Activated CD8-positive, alpha-beta memory T cell treated with anti-CD3 and anti-CD28 coated beads, Interleukin-2, amount 50 U/mL, for 24 hours (primary cell): ENCODE data around the gene SLC25A45.
A peak's percentile ranks its signal among the peaks of the same experiment; 100 is the strongest.

Experiments used
- DNase-seq: peaks from one replicate; pipeline ENCODE4 v3.0.0-alpha.2; 2020; ENCODE audit errors: extremely low read depth

The SLC25A45 gene, protein sequence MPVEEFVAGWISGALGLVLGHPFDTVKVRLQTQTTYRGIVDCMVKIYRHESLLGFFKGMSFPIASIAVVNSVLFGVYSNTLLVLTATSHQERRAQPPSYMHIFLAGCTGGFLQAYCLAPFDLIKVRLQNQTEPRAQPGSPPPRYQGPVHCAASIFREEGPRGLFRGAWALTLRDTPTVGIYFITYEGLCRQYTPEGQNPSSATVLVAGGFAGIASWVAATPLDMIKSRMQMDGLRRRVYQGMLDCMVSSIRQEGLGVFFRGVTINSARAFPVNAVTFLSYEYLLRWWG

DNA sequence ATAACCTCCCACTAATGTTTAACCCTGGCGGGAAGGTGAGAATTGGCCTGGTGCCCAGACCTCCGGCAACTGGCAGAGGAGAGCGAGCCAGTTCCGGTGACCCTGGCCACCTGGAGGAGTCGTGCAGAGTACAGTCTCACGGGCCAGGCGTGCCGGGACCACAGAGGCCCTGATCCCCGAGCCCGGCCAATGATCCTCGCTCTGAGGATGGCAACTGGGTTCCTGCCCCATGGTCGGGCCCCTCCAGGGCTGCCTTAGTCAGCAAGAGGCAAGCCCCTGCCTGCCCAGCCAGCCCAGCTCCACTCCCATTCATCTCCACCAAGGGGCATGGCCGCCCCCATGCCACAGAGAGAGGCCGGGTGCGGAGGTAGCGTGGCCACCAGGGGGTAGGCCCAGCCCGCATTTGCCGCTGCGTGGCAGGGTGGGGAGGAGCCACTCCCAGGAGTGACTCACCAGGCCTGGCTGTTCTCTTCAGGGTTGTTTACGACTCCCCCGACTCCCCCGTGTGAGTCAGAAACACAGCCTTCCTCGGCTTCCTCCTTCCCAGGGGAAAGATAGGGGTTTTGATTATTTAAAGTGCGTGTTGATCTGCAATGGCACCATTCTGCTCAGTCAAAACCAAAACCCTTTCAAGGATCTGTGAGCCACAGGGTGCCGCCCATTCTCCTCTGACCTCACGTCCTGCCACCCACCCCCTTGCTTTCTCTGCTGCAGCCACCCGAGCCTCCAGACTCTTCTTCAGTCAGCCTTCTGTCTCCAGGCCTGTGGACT, at the start of gene SLC25A45:
SLC25A45 (minus strand) TSS at position 614 of the 771 bp plus-strand sequence. CDS start 695 bp downstream, outside the sequence.
- DNase-seq = peak; percentile 86

DNA sequence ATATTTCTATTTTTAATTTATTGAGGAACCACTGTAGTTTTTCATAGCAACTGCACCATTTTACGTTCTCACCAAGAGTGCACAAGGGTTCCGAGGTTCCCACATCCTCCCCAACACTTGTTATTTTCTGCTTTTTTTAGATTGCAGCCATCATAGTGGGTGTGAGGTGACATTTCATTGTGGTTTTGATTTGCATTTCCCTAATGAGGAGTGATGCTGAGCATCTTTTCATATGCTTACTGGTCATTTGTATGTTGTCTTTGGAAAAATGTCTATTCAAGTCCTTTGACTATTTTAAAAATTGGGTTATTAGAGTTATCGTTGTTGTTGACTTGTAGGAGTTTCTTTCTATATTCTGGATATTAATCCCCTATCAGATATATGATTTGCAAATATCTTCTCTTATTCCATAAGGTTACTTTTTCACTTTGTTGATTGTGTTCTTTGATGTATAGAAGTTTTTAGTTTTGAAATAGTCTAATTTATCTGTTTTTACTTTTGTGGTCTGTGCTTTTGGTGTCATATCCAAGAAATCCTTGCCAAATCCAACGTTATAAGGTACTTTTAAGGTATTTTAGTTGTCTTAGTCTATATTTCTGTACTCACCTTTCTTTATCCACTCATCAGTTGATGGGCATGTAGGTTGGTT, 49.1 kb upstream of the SLC25A45 start:
- no peak for DNase-seq

DNA sequence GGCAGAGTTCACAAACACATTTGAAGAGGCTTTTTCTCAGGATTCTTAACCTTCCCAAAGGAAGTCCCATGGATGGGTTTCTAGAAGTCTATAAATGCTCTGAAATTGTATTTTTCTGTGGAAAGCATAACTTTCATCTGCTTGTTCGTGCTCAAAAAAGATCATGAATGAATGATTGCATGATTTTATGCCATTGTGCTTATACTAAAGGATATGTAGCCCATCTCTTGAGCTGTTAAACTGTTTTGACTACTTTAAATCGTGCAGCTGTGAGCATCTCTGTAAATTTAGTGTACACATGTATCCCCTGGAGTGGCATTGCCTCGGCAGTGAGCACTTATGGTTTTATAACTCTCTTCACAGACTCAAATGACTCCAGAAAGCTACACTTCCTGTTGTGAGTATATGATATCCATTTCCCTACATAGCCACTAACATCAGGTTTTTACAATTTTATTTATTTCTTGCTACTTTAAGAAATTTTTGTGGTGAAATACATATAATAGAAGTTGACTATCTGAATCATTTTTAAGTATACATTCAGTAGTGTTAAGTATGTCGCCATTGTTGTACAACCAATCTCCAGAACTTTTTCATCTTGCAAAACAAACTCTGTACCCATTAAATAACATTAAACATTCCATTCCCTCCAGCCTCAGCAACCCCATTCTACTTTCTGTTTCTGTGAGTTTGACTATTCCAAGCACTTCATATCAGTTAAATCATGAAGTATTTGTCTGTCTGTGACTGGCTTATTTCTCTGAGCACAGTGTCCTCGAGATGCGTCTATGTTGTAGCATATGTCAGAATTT, 48.2 kb upstream of the SLC25A45 start:
- no peak for DNase-seq

DNA sequence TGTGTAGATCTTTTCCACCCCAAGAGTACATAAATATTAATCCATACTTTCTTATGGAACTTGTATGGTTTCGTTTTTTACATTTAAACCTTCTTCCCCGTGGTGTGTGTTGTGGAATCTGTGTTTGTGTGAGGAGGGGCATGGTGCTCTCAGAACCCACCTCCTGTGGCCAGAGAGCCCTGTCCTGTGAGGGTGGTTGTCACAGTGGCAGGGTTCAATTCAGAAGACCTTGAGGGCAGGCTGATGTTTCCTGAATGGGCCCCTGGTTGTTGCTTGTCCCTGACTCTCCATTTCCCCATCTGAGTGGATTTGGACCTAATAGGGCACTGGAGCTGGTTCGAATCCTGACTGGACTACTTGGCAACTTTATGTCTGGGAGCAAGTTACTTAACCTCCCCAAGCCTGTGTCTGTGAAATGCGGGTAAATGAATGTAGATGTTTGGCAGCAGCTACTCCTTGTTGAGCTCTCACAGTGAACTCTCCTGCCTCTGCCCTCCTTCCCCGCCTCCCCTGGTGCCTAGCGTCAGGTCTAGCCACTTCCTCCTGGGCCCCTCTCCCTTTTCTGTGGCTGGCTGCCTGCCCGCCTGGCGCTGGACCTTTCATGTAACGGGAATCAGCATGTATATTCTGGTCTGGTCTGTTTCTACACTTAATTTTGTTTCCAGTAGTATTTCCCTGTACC, 47.4 kb upstream of the SLC25A45 start:
- no peak for DNase-seq

DNA sequence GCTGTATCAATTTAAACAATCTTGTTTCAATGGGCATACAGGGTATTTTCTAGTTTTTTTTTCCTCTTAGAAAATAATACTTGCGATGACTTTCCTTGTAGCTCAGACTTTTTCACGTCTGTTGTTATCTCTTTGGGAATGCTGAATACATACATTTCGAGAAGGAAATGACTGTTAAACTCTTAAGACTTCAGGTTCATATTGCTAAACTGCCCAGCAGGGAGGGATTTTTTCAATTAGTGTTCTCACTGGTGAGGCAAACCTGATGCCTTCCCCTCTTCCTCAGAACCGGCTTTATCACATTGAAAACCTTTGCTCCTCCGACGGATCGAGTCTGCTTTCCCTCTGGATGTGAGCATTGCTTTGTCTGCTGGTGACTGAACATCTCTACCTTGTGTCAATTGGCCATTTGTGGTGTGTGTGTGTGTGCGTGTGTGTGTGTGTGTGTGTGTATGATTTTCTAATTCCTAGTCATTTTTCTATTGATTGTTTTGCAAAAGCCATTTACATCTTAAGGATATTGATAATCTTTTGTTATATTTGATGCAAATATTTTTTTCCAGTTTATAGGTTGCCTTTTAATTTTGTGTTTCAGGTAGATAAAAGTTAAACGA, 46.7 kb upstream of the SLC25A45 start:
- no peak for DNase-seq

DNA sequence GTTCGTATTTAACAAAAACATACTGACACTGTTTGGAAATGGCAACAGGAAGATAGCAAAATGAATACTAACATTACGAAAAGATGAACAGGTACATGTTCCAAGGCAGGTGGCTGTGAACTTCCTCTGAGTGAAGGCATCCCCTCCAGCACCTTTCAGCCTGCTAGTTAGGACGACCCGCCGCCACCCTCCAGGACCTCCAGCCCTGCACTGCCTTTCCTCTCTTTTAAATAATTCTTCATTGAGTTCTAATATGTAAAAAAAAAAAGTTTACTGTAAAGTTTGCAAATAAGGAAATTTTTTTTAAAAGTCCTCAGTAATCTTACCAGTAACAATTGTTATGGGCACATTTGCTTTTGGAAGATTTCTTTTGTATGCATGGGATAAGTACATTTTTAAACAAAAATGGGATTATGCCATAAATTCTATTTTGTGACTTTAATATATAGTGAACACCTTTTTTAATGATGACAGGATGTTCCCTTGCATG, 46.2 kb upstream of the SLC25A45 start:
- no peak for DNase-seq

DNA sequence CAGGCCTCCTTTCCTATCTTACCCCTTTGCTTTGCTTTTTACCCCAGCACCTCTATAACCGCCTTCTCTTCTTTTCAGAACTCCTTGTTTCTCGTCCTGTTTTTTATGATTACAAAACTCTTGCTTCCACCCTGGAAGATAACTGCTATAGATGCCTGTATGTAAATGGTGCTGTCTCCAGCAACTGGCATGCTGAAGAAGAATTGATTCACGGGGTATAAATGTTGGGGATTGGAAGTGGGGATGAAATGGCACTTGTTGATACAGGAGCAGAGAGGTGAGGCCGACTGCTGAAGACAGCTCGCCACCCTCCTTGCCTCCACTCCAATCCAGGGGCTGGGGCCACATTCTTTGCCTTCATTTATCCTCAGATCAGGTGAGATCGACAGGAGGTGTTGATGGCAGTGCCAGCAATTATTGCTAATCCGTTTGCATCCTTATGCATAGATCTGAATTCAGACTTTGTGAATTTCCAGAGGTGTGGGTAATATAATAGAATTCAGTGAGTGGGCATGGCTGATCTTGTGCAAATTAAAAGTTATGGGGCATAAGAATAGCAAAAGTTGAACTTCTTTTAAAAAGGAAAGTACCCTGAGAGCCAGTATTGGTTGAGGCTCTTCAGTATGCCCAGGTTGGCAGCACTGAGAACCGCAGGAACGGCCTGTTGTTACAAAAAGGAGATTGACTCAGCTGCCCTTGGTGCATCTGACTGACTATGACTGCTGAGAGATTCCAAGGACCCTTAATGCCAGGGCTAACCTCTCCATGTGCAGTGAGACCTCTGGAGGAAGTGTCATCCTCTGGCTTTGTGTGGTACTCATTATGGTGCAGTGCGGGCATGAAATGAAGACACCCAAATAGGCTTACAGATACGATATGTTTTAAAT, 45.5 kb upstream of the SLC25A45 start:
- DNase-seq = no peak

DNA sequence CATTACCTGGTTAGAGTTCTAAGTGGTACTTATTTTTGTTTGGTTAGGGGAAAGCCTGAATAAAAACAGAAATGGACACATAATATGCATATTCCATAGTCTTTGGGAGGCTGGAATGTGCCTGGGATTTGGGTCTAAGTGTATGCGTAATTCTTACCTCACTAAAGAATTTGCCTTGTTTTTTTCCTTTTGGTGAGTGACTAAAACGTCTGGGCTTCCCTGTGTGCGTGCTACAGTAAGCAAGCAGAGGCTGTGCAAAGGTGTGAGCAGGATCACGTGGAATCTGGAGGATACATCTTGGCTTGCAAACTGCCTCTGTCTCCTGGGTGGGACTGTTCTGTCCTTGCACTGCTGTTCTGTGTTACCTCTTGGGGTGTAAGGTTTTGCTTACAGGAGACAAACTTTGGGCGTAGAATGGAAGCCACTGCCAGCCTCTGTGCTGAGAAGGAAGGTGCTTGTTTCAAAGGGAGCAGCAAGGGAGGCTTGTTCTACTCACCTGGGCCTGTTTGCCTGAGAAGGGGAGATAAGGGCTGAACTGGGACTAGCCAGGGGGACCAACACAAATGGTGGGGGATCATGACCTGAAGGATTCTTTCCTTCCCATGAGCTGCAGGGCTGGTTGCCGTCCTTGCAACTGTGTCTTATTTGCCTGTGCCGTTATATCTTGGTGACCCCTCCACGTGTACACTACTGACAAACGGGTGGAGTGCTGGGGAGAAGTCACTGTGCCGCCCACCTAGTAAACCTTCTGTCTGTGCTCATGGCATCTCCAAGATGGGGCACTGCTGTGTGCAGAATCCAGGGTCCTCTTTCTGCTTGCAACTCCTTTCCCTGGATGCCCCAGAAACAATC, 44.6 kb upstream of the SLC25A45 start:
- DNase-seq = no peak

DNA sequence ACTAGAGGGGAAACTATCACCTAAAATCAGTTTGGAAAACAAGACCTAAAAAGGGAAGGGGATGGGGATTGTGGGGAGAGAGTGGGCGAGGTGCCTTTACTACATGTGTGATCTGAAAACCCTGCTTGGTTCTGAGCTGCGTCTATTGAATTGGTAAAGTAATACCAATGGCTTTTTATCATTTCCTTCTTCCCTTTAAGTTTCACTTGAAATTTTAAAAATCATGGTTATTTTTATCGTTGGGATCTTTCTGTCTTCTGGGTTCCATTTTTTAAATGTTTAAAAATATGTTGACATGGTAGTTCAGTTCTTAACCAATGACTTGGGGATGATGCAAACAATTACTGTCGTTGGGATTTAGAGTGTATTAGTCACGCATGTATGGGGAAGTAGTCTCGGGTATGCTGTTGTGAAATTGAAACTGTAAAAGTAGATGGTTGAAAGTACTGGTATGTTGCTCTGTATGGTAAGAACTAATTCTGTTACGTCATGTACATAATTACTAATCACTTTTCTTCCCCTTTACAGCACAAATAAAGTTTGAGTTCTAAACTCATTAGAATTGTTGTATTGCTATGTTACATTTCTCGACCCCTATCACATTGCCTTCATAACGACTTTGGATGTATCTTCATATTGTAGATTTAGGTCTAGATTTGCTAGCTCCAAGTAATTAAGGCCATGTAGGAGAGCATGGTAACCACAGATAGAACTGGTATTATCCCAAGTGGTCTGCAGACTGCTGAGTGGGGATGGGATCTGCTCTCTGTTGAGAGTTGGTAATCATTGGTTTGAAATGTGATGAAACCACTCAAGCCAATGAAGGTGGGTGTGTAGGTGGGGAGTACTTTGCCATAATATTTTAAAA, 43.8 kb upstream of the SLC25A45 start:
- DNase-seq = no peak

DNA sequence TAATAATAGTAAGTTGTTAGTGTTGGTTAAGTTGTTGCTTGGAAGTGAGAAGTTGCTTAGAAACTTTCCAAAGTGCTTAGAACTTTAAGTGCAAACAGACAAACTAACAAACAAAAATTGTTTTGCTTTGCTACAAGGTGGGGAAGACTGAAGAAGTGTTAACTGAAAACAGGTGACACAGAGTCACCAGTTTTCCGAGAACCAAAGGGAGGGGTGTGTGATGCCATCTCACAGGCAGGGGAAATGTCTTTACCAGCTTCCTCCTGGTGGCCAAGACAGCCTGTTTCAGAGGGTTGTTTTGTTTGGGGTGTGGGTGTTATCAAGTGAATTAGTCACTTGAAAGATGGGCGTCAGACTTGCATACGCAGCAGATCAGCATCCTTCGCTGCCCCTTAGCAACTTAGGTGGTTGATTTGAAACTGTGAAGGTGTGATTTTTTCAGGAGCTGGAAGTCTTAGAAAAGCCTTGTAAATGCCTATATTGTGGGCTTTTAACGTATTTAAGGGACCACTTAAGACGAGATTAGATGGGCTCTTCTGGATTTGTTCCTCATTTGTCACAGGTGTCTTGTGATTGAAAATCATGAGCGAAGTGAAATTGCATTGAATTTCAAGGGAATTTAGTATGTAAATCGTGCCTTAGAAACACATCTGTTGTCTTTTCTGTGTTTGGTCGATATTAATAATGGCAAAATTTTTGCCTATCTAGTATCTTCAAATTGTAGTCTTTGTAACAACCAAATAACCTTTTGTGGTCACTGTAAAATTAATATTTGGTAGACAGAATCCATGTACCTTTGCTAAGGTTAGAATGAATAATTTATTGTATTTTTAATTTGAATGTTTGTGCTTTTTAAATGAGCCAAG, 42.9 kb upstream of the SLC25A45 start:
- peak; percentile 70 for DNase-seq

DNA sequence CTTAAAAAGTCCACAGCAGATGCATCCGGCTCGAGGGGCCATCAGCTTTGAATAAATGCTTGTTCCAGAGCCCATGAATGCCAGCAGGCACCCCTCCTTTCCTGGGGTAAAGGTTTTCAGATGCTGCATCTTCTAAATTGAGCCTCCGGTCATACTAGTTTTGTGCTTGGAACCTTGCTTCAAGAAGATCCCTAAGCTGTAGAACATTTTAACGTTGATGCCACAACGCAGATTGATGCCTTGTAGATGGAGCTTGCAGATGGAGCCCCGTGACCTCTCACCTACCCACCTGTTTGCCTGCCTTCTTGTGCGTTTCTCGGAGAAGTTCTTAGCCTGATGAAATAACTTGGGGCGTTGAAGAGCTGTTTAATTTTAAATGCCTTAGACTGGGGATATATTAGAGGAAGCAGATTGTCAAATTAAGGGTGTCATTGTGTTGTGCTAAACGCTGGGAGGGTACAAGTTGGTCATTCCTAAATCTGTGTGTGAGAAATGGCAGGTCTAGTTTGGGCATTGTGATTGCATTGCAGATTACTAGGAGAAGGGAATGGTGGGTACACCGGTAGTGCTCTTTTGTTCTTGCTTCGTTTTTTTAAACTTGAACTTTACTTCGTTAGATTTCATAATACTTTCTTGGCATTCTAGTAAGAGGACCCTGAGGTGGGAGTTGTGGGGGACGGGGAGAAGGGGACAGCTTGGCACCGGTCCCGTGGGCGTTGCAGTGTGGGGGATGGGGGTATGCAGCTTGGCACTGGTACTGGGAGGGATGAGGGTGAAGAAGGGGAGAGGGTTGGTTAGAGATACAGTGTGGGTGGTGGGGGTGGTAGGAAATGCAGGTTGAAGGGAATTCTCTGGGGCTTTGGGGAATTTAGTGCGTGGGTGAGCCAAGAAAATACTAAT, 42.0 kb upstream of the SLC25A45 start:
- DNase-seq = no peak

DNA sequence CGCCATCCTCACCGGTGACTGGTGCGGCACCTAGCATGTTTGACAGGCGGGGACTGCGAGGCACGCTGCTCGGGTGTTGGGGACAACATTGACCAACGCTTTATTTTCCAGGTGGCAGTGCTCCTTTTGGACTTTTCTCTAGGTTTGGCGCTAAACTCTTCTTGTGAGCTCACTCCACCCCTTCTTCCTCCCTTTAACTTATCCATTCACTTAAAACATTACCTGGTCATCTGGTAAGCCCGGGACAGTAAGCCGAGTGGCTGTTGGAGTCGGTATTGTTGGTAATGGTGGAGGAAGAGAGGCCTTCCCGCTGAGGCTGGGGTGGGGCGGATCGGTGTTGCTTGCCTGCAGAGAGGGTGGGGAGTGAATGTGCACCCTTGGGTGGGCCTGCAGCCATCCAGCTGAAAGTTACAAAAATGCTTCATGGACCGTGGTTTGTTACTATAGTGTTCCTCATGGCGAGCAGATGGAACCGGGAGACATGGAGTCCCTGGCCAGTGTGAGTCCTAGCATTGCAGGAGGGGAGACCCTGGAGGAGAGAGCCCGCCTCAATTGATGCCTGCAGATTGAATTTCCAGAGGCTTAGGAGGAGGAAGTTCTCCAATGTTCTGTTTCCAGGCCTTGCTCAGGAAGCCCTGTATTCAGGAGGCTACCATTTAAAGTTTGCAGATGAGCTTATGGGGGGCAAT, 41.2 kb upstream of the SLC25A45 start:
- no peak for DNase-seq

DNA sequence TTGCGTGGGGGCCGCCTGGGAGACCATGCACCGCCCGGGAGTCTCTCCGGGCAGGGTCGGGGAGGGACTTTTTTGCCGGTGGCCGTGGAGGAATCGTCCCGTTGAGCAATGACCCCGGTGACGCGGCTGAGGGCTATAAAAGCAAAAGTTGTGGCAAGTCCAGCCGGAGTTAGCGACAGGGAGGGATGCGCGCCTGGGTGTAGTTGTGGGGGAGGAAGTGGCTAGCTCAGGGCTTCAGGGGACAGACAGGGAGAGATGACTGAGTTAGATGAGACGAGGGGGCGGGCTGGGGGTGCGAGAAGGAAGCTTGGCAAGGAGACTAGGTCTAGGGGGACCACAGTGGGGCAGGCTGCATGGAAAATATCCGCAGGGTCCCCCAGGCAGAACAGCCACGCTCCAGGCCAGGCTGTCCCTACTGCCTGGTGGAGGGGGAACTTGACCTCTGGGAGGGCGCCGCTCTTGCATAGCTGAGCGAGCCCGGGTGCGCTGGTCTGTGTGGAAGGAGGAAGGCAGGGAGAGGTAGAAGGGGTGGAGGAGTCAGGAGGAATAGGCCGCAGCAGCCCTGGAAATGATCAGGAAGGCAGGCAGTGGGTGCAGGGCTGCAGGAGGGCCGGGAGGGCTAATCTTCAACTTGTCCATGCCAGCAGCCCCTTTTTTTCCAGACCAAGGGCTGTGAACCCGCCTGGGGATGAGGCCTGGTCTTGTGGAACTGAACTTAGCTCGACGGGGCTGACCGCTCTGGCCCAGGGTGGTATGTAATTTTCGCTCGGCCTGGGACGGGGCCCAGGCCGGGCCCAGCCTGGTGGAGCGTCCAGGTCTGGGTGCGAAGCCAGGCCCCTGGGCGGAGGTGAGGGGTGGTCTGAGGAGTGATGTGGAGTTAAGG, 40.4 kb upstream of the SLC25A45 start, which contains the start of gene NEAT1:
NEAT1 (plus strand) TSS at position 166 of the 883 bp plus-strand sequence.
- peak; percentile 90 for DNase-seq
